Measurements from ENCODE around the gene ARNT2.
"Not testable (repeated sequence)": the region's sequence is repeated elsewhere in the genome, so short reads cannot be mapped to it uniquely, and the experiment has no call there.

Gene ARNT2

DNA sequence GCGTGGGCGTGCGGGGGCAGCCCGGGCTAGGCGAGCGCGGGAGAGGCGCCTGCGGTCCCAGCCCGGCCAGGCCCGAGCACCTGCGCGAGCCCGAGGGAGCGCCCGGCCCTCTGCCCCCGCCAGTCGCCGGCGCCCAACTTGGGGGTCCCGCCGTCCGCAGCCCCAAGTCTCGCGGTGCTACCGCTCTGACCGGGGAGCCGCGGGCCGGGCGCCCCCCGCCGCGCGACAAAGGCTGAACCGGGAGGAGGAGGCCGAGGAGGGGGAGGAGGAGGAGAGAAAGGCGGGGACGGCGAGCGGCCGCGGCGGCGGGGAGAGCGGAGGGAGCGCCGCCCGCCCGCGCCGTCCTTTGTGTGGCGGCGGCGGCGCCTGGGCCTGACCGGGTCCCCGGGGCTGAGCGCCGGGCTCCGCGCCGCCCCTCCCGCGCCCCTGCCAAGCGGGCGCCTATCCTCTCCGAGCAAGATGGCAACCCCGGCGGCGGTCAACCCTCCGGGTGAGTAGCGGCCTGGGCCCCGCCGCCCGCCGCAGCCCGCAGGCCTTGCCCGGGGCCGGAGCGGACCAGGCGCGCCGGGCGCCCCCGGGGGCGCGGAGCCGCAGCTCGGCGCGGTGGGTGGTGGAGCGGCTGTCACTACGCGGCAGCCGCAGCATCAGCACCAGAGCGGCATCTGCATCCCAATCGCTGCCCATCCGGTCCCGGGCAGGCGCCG is at the start of gene ARNT2:
ARNT2 (plus strand) TSS at position 326 of the 704 bp plus-strand sequence; CDS start at position 460, 134 bp downstream.
- DNase-seq: no peak

DNA sequence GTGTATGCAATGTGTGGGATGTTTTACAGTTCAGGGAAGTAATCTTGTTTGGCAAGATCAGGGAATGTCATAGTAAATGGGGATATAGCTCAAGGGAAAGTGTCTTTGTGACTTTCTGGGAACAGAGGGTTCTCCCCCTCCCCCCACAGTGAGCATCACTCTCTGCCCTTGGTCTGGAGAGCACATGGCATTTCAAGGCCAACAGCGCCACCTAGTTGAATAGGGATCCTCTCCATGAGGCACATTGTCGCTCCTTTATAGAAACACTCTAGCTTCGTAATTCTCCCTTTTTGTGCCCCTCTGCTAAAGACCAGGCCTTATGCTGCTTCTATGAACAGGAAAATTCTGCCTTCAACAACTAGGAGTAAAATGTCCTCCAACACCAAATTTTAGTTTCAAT is 37.1 kb upstream of the ARNT2 start:
- DNase-seq: no peak

DNA sequence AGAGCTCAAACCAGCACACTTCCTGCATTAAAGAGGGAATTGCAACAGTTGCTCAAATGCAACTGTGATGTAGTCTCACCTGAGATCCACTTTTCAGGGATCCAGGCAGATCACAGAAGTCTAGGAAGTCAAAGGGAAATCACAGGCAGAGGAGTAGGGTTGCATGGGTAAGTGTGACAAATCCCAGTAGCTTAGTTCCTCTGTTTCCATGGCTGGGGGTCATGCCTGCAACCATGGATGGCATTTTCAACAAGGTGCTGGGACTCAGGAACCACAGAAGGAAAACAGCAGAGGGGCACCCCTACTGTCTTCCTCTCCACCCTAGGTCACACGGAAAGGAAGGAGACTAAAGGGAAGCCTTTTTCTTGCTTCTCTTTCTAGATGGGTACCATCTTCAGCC is 36.5 kb upstream of the ARNT2 start:
- no peak for DNase-seq

DNA sequence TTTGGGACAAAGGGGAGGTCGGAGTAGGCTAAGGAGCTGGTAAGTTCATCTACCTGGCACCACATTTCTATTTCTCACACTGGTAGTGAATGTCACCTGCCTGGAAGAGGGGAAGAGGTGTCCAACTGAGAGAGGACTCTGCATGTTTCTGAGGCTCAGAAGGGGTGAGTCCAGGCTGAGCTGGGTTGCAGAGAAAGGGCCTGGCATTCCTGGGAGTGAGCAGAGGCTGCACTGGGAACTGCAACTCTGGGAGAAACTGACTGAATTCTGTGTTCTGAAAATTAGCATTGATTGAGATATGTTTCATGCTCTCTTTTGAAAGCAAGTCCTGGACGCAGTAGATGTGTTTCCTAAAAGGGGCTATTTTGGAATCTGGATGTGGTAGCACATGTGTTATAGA is 32.3 kb upstream of the ARNT2 start:
- DNase-seq: no peak

DNA sequence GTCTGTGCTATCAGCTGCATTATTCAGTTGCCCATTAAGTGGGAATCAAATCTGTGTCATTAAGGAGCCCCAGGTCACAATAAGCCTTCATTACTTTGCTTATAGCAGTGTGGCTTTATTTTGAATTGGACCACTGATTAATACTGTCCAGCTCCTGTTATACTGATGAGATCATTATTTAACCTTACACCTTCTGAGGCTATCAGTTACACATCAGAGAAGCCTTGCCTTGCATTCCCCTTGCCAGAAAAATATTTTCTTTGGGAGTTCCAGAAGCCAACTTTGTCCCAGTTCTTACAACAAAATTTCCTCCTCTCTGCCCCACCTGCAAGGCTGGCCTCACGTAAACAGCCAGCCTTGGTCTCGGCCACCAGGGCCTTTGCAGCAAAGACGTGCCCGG is 29.7 kb upstream of the ARNT2 start:
- no peak for DNase-seq

DNA sequence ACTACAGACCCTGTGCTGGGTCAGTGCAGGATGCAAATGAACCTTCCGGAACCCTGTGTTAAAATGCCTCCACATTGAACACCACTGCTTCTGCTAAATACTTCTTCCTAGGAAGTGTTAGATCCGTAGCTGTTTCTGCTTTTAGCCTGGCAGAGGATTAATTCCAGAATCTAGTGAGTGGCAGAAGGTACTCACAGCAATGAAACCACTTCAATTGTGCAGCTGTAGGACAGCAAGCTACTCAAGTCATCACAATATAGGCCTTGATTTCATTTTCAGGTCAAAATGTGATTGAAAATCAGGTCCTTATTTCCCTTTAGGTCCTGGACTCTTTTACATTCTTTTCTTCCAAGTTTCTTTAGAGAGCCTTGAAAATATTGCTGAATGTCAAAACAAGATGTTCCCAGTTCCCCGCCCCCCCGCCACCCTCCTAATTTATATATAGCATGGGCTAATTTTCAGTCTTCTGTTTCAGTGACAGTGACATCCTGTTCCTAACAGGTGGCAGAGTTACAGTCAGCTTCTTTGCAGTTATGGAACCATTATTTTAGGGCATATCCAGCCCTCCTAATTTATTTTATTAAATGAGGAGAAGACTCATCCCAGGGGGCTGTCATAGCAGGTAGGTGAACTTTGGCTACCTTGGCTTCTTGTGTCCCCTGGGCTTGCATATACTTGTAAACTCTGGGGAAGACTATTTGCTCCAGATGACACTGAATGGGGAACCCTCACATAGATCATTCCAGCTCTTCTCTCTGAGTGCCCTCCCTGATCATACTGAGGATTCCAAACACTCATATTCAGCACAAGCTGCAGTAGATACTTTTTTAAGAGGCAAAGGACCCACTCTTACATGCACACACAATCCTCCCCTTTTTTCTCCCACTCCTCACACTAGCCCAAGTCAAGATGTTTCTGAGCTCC is 28.0 kb upstream of the ARNT2 start:
- no peak for DNase-seq

DNA sequence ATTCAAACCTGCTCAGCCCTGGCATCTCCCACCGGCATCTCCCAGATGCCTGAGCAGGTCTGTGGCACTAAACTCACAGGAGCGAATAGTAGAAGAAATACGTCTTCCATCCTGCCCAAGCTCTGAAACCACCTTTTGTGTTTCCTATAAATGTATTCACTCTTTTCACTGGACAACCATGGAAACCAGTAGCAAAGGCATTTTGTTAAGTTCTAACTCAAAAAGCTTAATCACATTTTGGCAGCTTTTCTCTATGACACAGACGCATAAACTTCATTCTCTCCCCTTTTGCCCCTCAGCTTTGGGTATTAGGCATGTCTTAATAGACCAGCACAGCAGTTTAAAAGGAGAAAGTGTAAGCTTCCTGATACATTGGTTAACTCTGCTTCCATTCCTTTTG is 24.5 kb upstream of the ARNT2 start:
- DNase-seq: no peak

DNA sequence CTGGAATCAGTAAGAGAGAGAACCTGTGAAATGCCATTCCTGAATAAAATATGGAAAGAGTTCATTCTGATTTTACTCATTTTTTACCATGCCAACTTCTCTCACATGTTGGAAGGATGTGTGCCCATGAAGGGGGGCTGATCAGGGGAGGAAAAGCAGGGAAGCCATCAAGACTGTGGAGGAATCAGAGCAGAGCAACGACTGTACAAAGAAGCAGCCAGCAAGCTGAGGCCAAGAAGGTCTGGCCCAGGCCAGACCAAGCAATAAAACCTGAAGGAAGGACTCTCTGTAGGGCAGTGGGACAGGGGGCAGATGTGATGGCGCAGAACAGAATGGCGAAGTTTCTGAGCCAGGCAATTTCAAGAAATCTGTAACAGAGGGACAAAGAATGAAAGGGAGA is 24.0 kb upstream of the ARNT2 start:
- no peak for DNase-seq

DNA sequence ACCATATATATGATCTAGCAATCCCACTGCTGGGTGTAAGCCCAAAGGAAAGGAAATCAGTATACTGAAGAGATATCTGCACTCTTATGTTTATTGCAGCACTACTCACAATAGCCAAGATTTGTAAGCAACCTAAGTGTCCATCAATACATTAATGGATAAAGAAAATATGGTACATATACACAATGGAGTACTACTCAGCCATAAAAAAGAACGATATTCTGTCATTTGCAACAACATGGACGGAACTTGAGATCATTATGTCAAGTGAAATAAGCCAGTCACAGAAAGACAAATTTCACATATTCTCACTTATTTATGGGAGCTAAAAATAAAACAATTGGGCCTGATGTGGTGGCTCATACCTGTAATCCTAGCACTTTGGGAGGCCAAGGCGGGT is 21.9 kb upstream of the ARNT2 start:
- no peak for DNase-seq

DNA sequence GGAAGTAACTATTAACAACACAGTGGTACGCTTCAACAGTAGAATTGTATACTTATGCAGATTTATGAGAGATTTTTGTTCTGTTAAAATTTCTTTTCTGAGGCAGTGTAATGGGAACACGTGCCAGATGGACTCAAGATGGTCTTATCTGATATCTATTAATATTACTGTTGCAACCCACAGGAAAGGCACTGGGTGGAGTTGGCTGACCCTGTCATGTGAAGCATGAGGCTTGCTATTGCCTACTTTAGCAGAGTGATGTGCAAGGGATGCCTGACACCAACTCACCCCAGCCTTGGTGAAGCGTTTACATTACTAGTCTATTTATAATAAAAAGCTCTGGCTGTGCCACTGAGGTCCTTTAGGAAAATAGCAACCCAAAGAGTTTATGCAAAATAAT is 19.8 kb upstream of the ARNT2 start:
- DNase-seq: no peak

DNA sequence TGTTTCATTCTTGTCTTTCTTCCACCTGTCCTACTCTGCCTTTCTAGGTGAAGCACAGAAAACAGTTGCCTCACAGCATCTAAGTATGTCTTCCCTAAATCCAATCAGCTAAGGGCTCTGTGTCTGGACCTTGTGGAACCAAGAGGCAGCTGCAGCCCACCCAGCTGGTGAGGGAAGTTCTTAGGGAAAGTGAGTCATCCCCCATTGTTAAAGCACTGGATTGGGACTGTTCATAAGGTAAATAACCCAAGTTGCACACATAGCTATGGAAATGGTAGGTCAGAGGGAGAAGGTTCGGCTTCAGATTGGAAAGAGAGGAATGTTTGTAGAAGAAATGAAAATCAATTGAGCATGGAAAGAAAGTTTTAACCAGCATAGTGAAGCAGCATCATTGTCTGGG is 18.0 kb upstream of the ARNT2 start:
- no peak for DNase-seq

DNA sequence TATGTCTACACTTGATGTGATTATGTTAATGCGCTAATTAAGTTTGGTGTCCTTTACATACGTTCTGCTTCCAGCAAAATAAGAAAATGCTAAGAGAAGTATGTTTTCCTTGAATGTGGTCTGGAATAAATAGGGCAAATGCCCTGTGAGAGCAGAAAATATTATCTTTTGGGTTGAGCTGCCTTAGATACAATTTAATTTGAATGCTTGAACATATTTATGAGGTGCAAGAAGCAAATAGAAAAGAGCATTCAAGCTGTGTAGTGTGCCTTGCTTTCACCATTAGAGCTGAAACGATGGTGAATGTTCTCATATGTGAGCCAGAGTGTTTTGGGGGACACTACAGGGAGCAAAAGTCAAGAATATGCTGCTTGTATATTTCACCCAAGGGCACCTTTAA is 15.9 kb upstream of the ARNT2 start:
- DNase-seq: no peak

DNA sequence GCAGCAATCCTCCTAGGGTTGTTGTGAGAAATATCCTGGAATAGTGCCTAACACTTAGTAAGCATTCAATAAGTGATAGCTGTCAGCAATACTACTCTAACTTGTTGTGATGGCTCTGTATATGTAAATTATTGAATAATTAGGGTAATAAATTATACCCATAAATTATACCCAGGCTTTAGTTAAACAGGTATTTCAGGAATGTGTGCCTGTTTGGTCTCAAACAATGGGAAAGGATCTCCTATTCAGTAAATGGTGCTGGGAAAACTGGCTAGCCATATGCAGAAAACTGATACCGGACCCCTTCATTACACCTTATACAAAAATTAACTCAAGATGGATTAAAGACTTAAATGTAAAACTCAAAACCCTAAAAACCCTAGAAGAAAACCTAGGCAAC is 14.8 kb upstream of the ARNT2 start:
- no peak for DNase-seq

DNA sequence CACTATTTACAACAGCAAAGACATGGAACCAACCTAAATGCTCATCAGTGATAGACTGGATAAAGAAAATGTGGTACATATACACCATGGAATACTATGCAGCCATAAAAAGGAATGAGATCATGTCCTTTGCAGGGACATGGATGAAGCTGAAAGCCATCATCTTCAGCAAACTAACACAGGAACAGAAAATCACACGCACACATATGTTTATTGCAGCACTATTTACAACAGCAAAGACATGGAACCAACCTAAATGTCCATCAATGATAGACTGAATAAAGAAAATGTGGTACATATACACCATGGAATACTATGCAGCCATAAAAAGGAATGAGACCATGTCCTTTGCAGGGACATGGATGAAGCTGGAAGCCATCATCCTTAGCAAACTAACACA is 13.2 kb upstream of the ARNT2 start:
- not testable (repeated sequence) for DNase-seq

DNA sequence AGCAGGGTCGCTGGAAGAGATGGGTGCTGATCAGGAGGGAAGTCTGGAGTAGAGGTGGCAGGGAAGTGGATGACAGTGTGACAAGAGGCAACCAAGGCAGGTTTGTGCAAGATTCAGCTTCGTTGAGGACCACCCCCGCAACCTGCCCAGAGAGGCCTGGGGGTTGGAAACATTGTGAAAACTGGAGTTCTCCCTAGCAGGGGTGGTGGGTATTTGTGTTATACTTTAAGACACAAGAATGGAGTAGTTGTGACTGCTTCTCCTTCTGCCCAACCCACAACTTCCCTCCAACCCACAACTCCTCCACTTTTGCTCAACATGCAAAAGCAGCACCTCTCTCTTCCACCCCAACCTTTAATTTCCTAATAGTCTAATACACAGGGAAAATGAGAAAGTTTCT is 8.6 kb upstream of the ARNT2 start:
- DNase-seq: no peak

DNA sequence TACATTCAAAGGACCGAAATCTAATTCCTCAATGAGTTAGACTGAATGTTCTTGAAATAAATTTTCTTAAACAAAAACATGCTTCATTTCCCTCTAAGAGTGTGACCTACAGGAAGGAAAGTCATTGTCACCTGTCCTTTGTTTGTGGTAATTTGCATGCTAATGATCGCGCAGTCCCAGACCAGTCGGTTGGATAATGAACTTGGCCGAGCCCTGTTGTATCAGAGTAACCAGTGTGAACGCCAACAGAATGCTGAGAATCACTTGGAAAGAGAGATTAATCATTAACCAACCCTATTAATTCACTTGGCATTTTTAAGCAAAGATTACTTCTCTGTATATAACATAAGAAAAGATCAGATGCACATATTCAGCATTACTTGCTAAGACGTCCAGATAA is 8.1 kb upstream of the ARNT2 start:
- DNase-seq: no peak

DNA sequence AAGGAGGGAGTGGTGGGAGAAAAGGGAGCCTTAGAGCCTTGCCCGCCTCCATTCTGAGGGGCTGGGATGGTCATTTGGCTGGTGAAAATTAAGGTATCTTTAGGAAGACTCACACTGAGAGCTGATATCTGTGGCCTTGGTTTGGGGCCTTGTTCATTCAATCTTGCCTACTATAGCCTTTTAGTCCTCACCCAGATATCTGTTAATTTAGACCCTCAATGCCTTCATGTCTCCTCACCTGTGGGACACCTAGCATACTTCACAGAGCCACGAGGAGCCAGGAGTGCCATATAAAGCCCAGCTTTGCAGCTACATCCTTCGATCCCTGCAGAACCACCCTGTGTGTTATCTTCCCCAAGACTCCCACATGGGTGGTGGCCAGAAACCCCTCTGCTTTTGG is 4.7 kb upstream of the ARNT2 start:
- DNase-seq: no peak

DNA sequence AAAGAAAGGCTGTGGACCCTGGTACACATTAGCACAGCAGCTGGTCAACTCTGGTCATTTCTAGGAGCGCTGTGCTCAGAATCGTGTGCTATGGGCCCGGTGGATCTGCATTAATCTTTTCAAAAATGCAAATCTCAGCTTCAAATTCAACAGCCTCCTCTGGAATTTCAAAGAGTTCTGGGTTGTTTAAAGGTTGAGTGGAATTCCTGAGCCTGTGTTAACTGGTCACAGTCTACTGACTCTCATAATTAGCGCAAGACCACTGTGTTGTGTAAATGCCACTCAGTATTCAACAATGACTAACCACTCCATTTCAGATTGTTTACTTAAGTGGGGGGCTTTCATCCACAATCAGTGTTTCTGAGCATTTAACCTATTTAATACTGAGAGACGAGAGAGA is 2.7 kb upstream of the ARNT2 start:
- DNase-seq: no peak

DNA sequence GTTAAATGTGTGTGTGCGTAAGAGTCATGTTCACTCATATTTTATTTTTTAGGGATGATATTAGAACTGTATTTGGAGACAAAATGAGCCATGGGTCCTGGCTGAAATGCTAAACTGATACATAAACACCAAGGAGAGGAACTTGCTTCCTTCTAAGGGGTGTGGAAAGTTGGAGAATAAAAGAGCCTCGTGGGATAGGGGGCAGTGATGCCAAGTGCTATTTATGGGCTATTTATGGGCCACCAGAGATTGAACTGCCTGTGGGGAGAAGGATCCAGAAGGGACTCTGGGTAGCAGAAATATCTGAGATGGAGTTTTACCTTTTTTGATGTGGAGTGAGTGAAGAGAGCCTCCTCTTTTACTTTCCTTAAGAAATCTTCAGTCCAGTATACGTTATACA is 1.8 kb upstream of the ARNT2 start:
- DNase-seq: no peak

DNA sequence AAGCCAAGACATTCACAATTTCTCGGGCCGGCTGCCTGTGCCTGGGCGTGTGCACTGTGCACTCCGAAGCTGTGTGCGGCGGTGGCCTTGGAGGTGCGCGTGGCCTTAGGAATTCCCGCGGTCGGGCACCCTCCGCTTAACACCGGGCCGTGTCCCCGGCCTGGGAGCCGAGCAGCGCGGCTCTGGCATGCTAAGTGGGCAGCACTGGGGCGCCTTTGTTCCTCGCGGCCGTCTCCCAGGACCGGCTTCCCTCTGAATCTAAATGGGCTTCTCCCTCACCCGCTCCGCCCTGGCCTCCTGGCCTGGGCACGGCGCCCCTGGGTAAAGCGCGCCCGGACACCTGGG is 498 bp upstream of the ARNT2 start:
- no peak for DNase-seq

DNA sequence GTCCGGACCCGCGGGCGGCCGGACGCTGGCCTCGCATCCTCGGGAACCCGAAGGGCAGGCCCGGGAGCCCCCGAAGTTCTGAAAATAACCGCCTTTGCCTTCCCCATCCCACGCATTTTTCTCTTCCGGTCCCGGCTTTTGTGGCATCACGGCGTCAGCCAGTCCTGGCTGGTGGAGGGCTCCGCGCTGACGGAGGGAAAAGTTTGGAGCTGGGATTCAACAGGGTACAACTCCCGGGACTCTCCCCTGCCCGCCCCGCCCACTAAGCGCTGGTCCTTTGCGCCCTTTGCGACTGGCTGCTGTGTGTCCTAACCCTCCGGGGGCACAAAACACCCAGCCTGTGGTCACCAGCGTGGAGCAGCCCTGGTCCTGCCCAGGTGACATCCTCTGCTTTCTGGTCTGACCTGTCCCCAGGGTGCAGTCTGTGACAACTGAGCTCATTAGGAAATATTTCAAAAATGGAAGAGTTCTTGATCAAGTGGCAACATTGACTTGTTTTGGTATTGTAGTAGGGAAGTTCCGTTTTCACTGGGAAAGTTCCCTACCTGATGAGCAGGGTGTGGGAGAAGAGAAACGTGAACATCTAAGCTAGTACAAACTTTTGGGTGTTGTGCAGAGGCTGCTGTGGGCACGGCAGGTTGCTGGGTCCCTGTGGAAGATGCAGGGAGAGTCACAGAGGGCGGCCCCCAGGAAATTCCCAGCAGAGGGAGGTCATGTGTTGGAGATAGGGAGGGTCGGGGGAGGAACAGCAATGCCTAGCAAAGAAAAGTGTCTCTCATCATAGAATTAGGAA is 775 bp downstream of the ARNT2 start:
- no peak for DNase-seq

DNA sequence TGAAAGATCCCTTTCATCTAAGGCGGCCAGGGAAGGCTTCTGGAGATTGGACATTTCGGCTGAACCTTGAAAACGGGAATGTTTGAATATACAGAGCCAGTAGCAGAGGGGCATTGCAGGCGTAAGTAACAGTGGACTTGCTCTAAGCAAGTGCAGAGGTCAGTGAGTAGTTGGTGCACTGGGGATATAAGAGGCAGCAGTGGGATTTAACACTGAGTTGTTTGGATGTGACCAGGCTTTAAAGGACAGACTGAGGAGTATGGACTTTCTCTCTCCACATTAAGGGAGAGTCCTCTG is 1.3 kb downstream of the ARNT2 start:
- no peak for DNase-seq

DNA sequence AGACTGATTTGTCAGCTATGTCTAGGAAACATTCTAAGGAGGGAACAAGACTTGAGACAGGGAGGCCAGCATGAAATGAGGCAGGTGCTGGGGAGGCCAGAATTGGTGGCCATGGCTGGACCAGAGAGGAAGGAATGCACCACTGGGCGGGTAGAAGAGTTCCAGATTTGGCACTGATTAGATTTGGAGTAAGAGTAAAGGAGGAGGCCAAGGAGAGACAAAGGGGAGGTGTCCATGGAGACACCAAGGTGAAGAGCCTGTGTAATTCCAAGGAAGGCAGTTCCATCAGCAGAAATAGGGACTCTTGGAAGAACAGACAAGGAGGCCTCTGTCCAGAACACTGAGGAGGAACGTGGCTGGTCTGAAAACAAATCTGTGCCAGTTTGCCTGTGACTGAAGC is 1.8 kb downstream of the ARNT2 start:
- DNase-seq: no peak

DNA sequence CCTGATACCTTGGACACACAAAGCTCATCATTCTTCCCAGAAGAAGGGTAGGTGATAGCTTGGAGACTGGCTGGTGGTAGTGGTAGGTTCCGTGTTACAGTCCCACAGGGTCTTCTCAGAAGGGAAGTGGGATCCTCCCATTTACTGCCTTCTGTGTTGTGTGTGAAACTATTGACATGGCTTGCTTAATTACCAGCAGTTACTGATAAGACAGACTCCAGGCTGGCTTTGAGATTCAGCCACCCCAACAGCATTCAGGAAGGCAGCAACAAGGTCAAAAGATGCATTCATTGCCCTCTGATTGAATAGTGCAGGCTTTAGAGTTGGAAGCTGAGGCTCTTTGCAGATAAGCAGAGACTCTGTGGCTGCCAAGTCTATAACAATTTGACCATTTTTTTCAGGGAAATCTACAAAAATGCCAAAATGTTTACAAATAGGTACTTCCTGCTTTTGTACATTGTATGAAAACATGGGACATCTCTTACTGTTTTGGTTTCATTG is 7.7 kb downstream of the ARNT2 start:
- no peak for DNase-seq
